Limb (tissue), 2 donors: ENCODE results near the gene SDK1.
A peak's percentile ranks its signal among the peaks of the same experiment; 100 is the strongest.
"Not testable (repeated sequence)": the region's sequence is repeated elsewhere in the genome, so short reads cannot be mapped to it uniquely, and the experiment has no call there.

Experiments used
- DNase-seq, 2 donors: peaks; one replicate each; pipeline ENCODE4 v3.0.0-alpha.2; 2016; ENCODE audit errors: extremely low spot score in 2 of 2

The SDK1 gene

DNA sequence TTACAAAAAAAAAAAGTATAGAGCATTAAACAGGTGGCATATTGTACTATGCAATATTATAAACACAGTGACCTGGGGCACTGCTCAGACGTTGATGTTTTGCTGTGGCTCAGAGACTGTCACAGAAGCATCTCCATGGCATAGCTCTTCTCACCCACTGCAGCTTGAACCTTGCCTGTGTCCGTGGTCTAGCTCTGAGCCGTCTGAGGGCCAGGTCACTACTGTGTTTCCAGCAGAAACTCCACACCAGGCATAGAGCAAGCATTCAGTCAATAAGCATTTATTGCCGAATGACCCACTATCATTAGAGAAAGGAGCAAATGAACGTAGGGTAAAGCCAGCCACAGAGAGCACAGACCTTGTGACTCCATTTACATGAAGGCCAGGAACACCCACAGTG lies 937.8 kb downstream of the SDK1 start:
- DNase-seq, result no peak

- no peak for DNase-seq
Observed at GRCh38 chr7:4240042-4240441, 939.0 kb downstream of the SDK1 start.

GRCh38 chr7:4240520-4241303 lies 939.7 kb downstream of the SDK1 start:
- no peak for DNase-seq

GRCh38 chr7:4241304-4241612 lies 940.2 kb downstream of the SDK1 start:
- DNase-seq, result no peak

GRCh38 chr7:4241791-4242190 lies 940.7 kb downstream of the SDK1 start:
- DNase-seq, result no peak

- no peak for DNase-seq
Observed at GRCh38 chr7:4242706-4243105, 941.7 kb downstream of the SDK1 start.

GRCh38 chr7:4244041-4244440 lies 943.0 kb downstream of the SDK1 start:
- DNase-seq, result no peak

DNA sequence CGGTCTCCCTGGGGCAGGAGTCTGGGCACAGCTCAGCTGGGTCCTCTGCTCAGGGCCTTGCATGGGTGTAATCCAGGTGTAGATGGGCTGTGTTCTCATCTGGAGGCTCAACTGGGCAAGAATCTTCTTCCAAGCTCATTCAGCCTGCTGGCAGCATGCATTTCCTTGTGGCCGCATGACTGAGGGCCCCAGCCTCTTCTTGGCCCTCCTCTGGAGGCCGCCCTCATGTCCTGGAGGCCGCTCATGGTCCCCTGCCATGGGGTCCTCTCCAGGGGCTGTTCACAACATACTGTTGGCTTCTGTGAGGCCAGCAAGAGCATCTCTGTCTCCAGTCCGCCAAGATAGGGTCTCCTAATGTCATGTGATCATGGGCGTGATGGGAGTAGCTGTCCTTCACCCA lies 943.6 kb downstream of the SDK1 start:
- no peak for DNase-seq

DNA sequence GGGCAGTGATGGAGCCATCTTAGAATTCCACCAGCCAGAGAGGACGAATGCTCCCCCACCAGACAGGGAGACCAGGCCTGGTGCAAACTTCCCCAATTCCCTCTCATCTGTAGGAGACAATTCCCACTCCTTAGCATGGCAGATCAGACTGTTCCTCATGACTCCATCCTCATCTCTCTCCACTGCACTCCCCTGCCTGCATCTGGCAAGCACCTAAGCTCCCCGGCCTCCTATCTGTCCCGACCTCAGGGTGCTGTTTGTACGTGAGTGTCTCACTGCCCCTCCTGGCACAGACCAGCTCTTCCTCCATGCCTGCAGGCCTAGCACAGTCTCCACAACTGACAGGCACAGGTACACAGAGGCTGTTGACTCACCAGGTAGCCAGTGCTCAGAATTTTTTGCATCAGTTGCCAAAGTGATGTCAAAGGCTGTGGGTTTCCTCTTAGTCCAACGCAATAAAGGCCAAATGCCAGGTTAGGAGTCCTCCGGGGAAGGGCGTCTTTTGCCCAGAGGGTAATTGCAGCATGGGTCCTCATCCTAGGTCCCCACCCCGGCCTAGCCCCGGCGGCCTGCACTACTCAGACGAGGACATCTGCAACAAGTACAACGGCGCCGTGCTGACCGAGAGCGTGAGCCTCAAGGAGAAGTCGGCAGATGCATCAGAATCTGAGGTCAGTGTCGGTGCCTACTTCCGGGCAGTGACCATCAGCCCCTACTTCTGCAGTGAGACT lies 944.2 kb downstream of the SDK1 start:
- no peak for DNase-seq

DNA sequence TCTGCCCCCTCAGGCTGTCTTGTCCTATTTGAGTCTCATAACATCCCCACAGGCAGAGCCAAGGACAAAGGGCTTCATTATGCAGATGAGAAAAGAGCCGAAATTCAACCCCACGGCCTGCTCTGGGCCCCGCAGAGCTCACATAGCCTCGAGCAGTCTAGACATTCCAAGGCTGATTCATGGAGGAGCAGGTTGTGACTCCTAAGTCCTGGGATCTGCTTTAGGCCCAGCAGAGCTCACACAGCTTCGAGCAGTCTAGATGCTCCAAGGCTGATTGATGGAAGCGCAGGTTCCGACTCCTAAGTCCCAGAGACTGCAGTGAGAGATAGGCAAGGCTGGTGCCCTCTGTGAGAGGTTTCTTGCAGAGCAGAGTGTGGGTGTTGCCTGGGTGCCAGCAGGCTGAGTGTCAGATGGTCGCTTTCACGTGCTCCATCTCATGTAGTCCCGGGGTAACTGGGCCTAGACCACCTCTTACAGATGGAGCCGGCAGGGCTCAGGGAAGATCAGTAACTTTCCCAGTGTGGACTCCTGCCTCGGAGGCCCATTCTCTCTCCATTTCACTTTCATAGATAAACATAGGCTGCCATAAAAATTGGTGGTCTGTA lies 944.9 kb downstream of the SDK1 start:
- DNase-seq, result no peak

GRCh38 chr7:4246536-4246935 lies 945.5 kb downstream of the SDK1 start:
- no peak for DNase-seq

- DNase-seq, result no peak
Observed at GRCh38 chr7:4247106-4247876, 946.2 kb downstream of the SDK1 start.

- DNase-seq, result no peak
Observed at GRCh38 chr7:4248295-4248694, 947.2 kb downstream of the SDK1 start.

DNA sequence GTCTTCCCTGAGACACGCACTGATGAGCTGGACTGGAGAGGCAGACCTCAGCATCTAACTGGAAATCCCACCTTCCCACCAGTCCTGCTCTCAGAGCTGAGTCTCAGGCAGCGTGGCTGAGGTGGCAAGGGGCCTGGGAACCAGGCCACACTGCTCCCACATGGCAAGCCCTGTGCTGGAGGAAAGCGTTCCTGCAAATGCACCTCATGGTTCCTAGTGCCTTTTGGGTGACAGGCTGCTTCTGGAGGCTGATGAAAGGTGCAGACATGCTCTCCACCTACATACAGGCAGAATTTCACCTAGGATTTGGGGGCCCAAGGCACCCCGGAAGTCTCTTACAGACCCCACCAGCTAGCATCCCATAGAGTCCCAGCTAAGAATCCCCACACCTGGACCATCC lies 948.2 kb downstream of the SDK1 start:
- DNase-seq, result no peak

DNA sequence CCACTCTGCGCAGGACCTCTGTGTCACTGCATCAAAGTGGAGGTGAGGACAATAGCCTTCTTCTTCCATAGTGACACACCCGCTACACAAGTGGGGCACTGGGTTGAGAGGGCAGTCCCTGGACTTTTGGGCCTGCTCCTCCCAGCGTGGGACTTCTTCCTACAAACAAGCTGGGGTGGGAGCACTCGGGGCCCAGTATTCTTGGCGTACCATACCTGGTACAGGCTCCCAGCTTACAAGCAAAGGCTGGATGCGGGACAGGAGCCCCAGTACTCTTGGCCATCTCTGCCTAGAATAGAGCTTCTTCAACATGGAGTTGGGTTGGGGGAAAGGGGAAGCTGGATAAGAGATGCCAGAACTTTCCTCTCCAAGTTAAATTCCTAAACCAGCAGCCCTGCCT lies 954.3 kb downstream of the SDK1 start:
- DNase-seq, result no peak

GRCh38 chr7:4256286-4256685 lies 955.2 kb downstream of the SDK1 start:
- no peak for DNase-seq

DNA sequence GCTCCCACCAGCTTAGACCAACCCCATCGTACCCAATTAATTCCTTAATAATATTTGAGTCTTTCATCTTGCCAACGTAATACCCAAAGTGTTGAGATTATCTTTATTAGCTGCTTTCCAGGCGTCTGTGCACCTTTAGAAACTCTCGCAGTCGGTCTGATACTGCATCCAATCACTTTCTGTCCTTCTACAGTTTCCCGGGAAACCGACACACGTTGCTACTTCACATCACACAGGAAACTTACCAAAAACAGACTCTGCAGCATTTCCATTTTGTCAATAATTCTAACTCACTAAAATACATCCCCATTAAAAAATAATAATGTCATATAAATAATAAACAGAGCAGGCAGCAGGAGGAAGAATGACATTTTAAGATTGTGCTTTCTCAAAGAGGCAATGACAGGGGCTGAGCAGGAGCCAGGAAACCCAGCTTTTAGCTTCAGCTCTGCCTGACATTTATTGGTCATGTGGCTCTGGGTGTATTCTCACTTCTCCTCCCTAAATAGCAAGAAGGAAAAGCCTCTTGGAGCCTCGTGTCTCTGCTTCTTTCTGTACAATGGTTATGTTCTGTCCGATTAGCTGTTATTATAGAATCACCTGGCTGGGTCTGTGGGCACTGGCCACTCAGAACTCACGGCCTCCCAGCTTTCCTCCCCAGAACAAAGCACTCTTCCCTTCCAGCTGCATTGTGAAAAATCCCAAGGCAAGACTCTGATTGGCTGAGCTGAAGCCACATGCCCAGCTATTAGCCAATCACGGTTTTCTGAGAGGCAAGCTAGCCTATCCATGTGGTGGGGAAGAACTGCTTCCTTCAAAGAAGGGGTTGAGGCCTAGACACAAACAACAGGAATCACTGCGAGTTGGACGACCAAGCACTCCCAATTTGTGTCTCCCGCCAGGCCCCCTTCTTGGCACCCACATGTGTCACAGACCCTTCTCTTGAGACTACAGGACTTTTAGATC lies 956.4 kb downstream of the SDK1 start:
- DNase-seq, result no peak

DNA sequence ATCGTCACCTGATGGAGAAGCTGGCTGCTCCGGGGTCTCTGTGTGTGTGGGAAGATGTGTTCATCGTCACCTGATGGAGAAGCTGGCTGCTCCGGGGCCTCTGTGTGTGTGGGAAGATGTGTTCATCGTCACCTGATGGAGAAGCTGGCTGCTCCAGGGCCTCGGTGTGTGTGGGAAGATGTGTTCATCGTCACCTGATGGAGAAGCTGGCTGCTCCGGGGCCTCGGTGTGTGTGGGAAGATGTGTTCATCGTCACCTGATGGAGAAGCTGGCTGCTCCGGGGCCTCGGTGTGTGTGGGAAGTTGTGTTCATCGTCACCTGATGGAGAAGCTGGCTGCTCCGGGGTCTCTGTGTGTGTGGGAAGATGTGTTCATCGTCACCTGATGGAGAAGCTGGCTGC lies 959.1 kb downstream of the SDK1 start:
- not testable (repeated sequence) for DNase-seq

- peak; percentile 30 to 50 for DNase-seq
Observed at GRCh38 chr7:4260867-4261600, 960.0 kb downstream of the SDK1 start.

GRCh38 chr7:4261601-4261960 lies 960.5 kb downstream of the SDK1 start:
- DNase-seq, result no peak
